AG04450 (cell line): ENCODE data around the gene PPP2R2B. TPM values are rescaled to one million over a fixed set of nuclear protein-coding genes. Genes with fewer than 3 reads are reported as not detected.

Experiments
- CTCF ChIA-PET: fragments of 300-600, 350-600 bp; formaldehyde crosslinking; extraction: SDS; loops from one replicate; lab custom pipeline; 2022; ENCODE audit warnings: antibody characterized with exemption, inconsistent platforms; lab: Charles Lee
- POLR2A ChIA-PET: fragments of 350-600 bp; formaldehyde crosslinking; extraction: SDS; loops from one replicate; lab custom pipeline; 2021; ENCODE audit warnings: antibody characterized with exemption, inconsistent platforms; lab: Yijun Ruan, JAX
- DNase-seq: peaks from one replicate; pipeline ENCODE4 v3.0.0-alpha.2; 2011; ENCODE audit warnings: low read depth, low spot score
- H3K27ac ChIP-seq: one replicate; pipeline ENCODE4 v1.5.1; 2012; ENCODE audit warnings: low read depth, low read length, control low read depth
- H3K27me3 ChIP-seq: one replicate; pipeline ENCODE4 v1.6.0; 2012; ENCODE audit warnings: low read length; ENCODE audit not compliant: control insufficient read depth, insufficient read depth
- H3K4me3 ChIP-seq: 2 replicates; pipeline ENCODE4 v1.5.1; 2011; ENCODE audit warnings: mild to moderate bottlenecking, low read depth, low read length, control low read depth
- H3K9me3 ChIP-seq: 2 replicates; pipeline ENCODE4 v1.5.1; 2012; ENCODE audit warnings: low read length; ENCODE audit not compliant: control insufficient read depth, insufficient read depth
- polyA plus RNA-seq: library from polyadenylated mRNA; depleted of rRNA; stranded (reverse); fragments of >200 nt; gene quantifications from 2 replicates; pipeline ENCODE4 v1.2.3, GENCODE V29; 2011
- TF ChIP-seq, protein P1 (sequence below): IDR thresholded peaks from 2 replicates; pipeline ENCODE4 v1.5.1; 2011; ENCODE audit warnings: low read depth, low read length, control low read depth, inconsistent platforms

PPP2R2B gene
- polyA plus RNA-seq, 1 experiment: not detected

DNA sequence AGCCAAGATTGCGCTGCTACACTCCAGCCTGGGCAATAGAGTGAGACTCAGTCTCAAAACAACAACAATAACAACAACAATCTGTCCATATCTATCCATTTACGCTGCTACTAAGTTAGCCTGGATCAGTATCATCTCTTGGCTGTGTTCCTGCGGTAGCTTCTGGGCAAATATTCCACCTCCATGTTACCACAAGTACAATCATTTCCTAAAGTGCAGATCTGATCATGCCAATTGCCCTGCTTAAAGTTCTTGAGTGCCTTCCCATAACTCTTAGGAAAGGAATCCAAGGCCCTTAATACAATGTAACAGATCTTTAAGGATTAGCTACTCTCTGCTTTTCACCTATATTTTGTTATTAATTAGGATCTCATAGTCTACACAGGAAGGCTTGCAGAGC lies 15.4 kb upstream of the PPP2R2B start:
- ChIA-PET POLR2A (no interaction called here), CTCF (no interaction called here)
- no peaks in the 10 kb centered on the region for H3K27me3 ChIP-seq
- TF ChIP-seq, protein P1, sequence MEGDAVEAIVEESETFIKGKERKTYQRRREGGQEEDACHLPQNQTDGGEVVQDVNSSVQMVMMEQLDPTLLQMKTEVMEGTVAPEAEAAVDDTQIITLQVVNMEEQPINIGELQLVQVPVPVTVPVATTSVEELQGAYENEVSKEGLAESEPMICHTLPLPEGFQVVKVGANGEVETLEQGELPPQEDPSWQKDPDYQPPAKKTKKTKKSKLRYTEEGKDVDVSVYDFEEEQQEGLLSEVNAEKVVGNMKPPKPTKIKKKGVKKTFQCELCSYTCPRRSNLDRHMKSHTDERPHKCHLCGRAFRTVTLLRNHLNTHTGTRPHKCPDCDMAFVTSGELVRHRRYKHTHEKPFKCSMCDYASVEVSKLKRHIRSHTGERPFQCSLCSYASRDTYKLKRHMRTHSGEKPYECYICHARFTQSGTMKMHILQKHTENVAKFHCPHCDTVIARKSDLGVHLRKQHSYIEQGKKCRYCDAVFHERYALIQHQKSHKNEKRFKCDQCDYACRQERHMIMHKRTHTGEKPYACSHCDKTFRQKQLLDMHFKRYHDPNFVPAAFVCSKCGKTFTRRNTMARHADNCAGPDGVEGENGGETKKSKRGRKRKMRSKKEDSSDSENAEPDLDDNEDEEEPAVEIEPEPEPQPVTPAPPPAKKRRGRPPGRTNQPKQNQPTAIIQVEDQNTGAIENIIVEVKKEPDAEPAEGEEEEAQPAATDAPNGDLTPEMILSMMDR: no peak
- no peak overlapping the region for H3K4me3 ChIP-seq
- no peak for DNase-seq
- no peaks in the 10 kb centered on the region for H3K9me3 ChIP-seq
- H3K27ac ChIP-seq: no peak overlapping the region

DNA sequence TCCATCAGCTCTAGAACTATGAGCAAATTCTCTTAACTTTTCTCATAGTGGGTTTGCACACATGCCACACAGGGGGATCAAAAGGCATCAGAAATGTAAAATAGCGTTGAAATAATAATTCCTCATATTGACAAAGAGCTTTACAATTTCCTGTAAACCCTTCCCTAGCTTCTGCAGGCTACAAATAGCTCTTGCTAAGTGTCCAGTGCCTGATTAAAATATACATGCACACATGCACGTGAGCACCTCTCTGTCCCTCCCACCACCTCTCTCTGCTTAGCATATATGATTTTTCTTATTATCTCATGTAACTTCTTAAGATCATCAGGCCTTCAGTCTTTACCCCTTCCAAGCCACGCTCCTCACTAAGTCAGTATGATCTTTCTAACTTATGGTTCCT lies 13.7 kb upstream of the PPP2R2B start:
- no peak overlapping the region for H3K27ac ChIP-seq
- CTCF ChIA-PET: interaction anchor here (0.6 kb wide), 1 partner anchor 20 kb away, joined by 3 read pairs; no protein-coding TSS in a partner anchor
- TF ChIP-seq, protein P1: no peak

DNA sequence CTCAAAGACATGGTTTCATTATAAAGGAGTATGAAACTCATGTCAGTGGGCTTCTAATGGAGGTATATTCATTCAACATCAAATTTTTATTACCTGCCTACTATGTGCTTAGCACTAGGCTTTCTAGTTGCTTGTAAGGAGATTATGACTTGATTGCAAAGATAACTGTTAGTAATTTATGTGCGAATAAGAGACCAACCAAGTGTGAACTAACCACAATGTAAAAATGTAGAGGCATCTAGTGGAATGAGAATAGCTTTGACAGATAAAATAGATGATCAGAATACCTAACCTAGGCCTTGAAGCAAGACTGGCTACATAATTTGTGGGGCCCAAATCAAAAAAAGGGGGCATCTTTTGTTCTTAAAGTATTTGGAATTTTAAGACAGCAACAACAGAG lies 13.0 kb upstream of the PPP2R2B start:
- POLR2A ChIA-PET: no interaction called here
- Histone ChIP-seq H3K9me3 (no peaks in the 10 kb centered on the region), H3K27me3 (no peaks in the 10 kb centered on the region), H3K27ac (no peak overlapping the region), H3K4me3 (no peak overlapping the region)
- DNase-seq: no peak
- TF ChIP-seq, protein P1: no peak
- CTCF ChIA-PET: interaction anchor here (0.6 kb wide), 1 partner anchor 21 kb away, joined by 3 read pairs; no protein-coding TSS in a partner anchor

More for the DNA sequence above, 13.7 kb upstream of the PPP2R2B start:
- Histone ChIP-seq H3K9me3 (no peaks in the 10 kb centered on the region), H3K27me3 (no peaks in the 10 kb centered on the region), H3K4me3 (no peak overlapping the region)
- POLR2A ChIA-PET: no interaction called here
- no peak for DNase-seq

DNA sequence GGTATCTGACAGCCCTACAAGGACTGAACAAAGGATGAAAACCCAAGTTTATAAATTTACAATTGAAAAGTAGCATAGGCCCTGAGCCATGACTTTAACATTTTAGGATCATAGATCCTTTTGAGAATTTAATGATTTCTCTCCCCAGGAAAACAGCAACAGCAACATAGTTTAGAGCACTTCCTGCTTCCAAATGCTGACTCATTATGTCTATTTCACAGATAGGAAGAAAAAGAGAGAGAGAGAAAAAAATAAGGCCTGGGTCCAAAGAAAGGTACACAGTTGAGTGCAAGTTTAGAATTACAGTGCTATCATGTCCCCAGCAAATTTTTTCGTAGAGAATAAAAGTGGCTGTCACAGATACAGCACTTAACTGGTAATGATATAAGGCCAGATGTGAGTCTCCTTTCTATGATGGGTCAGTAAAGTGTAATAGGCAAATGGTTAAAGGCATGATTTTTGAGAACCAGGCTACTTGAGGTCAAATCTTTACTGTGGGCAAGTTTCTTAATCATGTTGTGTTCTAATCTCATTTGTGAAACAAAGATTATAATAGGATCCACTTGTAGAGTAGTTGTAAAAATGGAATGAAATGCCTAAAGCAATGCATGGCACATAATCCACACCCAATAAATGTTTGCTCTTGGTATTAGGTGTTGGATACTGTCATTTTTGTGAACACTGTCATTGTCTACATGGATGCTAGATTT lies 12.3 kb upstream of the PPP2R2B start:
- TF ChIP-seq, protein P1: no peak
- POLR2A ChIA-PET: no interaction called here
- Histone ChIP-seq H3K9me3 (peaks cover 2% of the 10 kb centered on the region; the same call in 1 of the 2 replicates), H3K4me3 (no peak overlapping the region), H3K27ac (no peak overlapping the region), H3K27me3 (no peaks in the 10 kb centered on the region)
- DNase-seq: no peak
- CTCF ChIA-PET: no interaction called here

DNA sequence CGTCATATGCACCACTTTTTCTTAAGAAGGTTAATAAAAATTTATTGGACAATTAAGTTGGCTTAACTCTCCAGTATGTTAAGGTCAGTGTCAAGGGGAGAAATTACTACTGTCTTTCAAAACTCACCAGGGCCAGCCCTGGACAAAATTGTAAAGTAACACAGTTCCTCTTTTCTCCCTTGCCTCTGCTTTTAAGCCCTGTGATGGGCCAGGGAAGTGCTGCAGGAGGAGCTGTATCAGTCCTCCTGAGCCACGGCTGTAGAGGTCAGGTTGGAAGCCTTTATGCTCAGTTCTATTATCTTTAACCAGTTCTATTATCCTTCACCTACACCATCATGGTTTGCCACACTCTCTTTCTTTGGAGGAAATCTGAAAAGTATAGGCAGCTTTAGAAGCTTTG lies 11.5 kb upstream of the PPP2R2B start:
- no peak for DNase-seq
- POLR2A ChIA-PET: no interaction called here
- no peak overlapping the region for H3K4me3 ChIP-seq
- CTCF ChIA-PET: no interaction called here
- no peak overlapping the region for H3K27ac ChIP-seq
- no peaks in the 10 kb centered on the region for H3K27me3 ChIP-seq
- H3K9me3 ChIP-seq: peaks cover 3% of the 10 kb centered on the region; the same call in 1 of the 2 replicates
- TF ChIP-seq, protein P1: no peak
